RWPE1 (cell line): ENCODE data around the gene PDSS2.
A peak's percentile ranks its signal among the peaks of the same experiment; 100 is the strongest.
"Not testable (repeated sequence)": the region's sequence is repeated elsewhere in the genome, so short reads cannot be mapped to it uniquely, and the experiment has no call there.

ENCODE experiments used
- CTCF ChIA-PET: fragments of 350-600 bp; sonication (Branson Sonifier 250); formaldehyde crosslinking; extraction: SDS; loops from one replicate; lab custom pipeline; 2021; lab: Yijun Ruan, JAX
- POLR2A ChIA-PET: fragments of 400-600 bp; formaldehyde crosslinking; extraction: SDS; loops from one replicate; lab custom pipeline; 2020; ENCODE audit warnings: antibody characterized with exemption; ENCODE audit not compliant: low non-redundant PET; lab: Yijun Ruan, JAX
- DNase-seq: peaks from one replicate; pipeline ENCODE4 v3.0.0; 2012; ENCODE audit warnings: low spot score
- H3K27ac ChIP-seq: fragments of 450-650 bp; 2 replicates; pipeline ENCODE4 v1.5.1; 2017
- TF ChIP-seq, protein P1 (sequence below): fragments of 450-650 bp; conservative IDR thresholded peaks from 2 replicates; pipeline ENCODE4 v1.5.1; 2017; ENCODE audit warnings: low read depth, mild to moderate bottlenecking

PDSS2 gene

DNA sequence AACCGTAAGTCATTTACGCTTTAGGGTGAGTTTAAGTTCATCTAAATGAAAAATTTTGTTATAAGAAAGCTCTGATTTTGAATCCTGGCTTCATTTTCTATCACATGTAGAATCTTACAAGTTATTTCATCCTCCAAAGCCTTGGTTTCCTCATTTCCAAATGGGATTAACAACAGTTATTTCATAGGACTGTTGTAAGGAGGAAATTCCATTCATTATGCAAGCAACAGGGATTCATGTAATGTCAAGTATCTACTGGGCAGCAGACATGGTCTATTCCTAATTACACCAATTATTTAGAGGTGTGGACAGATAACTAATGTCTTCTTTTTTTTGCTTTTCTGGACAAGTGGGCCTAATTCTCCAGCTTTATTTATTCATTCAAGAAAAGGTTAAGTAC is 154.0 kb downstream of the PDSS2 start:
- POLR2A ChIA-PET, result no interaction called here
- H3K27ac ChIP-seq, result no peak overlapping the region
- DNase-seq, result no peak
- CTCF ChIA-PET, result no interaction called here
- TF ChIP-seq, protein P1, sequence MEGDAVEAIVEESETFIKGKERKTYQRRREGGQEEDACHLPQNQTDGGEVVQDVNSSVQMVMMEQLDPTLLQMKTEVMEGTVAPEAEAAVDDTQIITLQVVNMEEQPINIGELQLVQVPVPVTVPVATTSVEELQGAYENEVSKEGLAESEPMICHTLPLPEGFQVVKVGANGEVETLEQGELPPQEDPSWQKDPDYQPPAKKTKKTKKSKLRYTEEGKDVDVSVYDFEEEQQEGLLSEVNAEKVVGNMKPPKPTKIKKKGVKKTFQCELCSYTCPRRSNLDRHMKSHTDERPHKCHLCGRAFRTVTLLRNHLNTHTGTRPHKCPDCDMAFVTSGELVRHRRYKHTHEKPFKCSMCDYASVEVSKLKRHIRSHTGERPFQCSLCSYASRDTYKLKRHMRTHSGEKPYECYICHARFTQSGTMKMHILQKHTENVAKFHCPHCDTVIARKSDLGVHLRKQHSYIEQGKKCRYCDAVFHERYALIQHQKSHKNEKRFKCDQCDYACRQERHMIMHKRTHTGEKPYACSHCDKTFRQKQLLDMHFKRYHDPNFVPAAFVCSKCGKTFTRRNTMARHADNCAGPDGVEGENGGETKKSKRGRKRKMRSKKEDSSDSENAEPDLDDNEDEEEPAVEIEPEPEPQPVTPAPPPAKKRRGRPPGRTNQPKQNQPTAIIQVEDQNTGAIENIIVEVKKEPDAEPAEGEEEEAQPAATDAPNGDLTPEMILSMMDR, result no peak

DNA sequence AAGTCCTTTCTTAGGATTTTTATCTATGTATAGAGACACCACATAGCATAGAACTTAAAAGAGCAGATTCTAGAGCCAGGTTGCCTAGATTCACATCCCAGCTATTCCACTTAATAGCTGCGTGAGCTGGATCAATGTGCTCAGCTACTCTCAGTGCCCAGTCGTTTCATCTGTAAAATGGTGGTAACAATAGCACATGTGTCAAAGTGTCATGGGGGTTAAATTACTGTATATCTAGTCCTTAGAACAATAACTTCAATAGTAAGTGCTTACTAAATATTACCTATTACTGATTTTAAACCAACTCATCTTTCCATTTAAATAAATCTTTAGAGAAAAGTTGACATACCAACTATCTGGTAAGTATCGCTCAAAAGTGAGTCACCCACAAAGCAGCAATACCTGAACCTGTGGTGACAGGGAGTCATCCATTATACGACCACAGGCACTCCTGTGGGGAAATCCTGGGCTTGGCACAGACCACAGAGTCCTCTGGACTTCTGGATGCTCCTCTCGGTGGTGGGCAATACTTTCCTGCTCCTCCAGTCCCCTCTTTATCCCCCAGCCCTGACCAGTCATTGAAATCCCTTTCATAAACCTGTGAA is 154.8 kb downstream of the PDSS2 start:
- TF ChIP-seq, protein P1, result no peak
- CTCF ChIA-PET, result interaction anchor here (0.6 kb wide), 2 partner anchors 14 to 163 kb away, joined by 3 to 5 read pairs; no protein-coding TSS in a partner anchor
- no peak overlapping the region for H3K27ac ChIP-seq
- POLR2A ChIA-PET, result no interaction called here
- DNase-seq, result peak; percentile 69

- CTCF ChIA-PET, result interaction anchor here (0.6 kb wide), 2 partner anchors 86 to 109 kb away, joined by 3 read pairs; no protein-coding TSS in a partner anchor
- no peak for DNase-seq
- POLR2A ChIA-PET, result no interaction called here
- H3K27ac ChIP-seq, result no peak overlapping the region
- TF ChIP-seq, protein P1, result no peak
These were observed 166.0 kb downstream of the PDSS2 start for GRCh38 chr6:107293350-107293749.

- TF ChIP-seq, protein P1, result no peak
- no peak overlapping the region for H3K27ac ChIP-seq
- ChIA-PET POLR2A (no interaction called here), CTCF (no interaction called here)
- DNase-seq, result no peak
These were observed 166.6 kb downstream of the PDSS2 start for GRCh38 chr6:107292715-107293271.

DNA sequence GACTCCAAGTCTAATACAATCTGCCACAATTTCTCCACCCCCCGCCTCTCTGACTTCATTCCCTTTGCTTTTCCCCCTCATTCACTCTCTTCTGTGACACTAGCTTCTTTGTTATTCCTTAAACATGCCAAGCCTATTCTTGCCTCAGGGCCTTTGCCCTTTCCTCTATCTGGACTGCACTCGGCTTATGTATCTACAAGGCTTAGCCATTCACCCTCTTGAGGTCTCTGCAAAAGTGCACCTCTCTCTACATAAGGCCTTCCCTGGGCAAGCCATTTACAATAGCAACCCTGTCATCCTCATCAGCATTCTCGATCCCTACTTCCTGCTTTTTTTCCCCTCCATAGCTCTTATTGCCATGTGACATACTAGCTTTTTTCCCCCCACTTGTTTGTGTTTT is 168.9 kb downstream of the PDSS2 start:
- ChIA-PET POLR2A (no interaction called here), CTCF (interaction anchor here (0.6 kb wide), 1 partner anchor 14 kb away, joined by 3 read pairs; no protein-coding TSS in a partner anchor)
- TF ChIP-seq, protein P1, result no peak
- H3K27ac ChIP-seq, result no peak overlapping the region
- no peak for DNase-seq

DNA sequence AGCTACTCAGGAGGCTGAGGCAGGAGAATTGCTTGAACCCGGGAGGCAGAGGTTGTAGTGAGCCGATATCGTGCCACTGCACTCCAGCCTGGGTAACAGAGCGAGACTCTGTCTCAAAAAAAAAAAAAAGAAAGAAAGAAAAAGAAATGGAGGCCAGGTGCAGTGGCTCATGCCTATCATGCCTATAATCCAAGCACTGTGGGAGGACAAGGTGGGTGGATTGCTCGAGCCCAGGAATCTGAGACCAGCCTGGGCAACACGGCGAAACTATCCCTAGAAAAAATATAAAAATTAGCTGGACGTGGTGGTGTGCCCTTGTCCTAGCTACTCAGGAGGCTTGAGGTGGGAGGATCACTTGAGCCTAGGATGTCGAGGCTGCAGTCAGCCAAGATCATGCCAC is 170.1 kb downstream of the PDSS2 start:
- DNase-seq, H3K27ac ChIP-seq, POLR2A ChIA-PET: not testable (repeated sequence)
- CTCF ChIA-PET, result interaction anchor here (0.7 kb wide), 1 partner anchor 104 kb away, joined by 5 read pairs; no protein-coding TSS in a partner anchor

GRCh38 chr6:107285683-107286082 is 173.7 kb downstream of the PDSS2 start:
- H3K27ac ChIP-seq, POLR2A ChIA-PET, CTCF ChIA-PET, DNase-seq: not testable (repeated sequence)
